GM13976 (cell line): ENCODE results near the gene SAMD3.

Source experiments
- DNase-seq: peaks from one replicate; pipeline ENCODE4 v3.0.0; 2012; ENCODE audit warnings: low spot score
- CTCF ChIP-seq: IDR thresholded peaks from 2 replicates; pipeline ENCODE4 v1.5.1; 2012; ENCODE audit warnings: borderline replicate concordance, mild to moderate bottlenecking; ENCODE audit not compliant: insufficient read depth; ENCODE audit errors: extremely low read depth, missing control alignments, control extremely low read depth
- in situ Hi-C: fragments of 300-500 bp; cut with MboI; formaldehyde crosslinking; loops from one replicate; pipeline ENCODE4 v1.12.0; 2022; ENCODE audit warnings: low sequenced_read_pairs, mixed read lengths, inconsistent platforms; ENCODE audit not compliant: unreplicated experiment

The SAMD3 gene

GRCh38 chr6:130229645-130230044 lies 6.9 kb upstream of the SAMD3 start:
- in situ Hi-C loops: no loop called here
- DNase-seq: no peak
- no peak for TF ChIP-seq CTCF

- in situ Hi-C loops: no loop called here
- DNase-seq: peak; percentile 43
These were observed 757 bp upstream of the SAMD3 start for GRCh38 chr6:130223508-130223907.

GRCh38 chr6:130218134-130218533 lies 4.6 kb downstream of the SAMD3 start:
- in situ Hi-C loops: no loop called here
- TF ChIP-seq CTCF: no peak
- no peak for DNase-seq

More at GRCh38 chr6:130223508-130223907, 757 bp upstream of the SAMD3 start:
- peak; percentile 12 for TF ChIP-seq CTCF

GRCh38 chr6:130216620-130217019 lies 6.1 kb downstream of the SAMD3 start:
- in situ Hi-C loops: no loop called here
- no peak for TF ChIP-seq CTCF
- DNase-seq: no peak

GRCh38 chr6:130215526-130215925 lies 7.2 kb downstream of the SAMD3 start:
- no peak for TF ChIP-seq CTCF
- DNase-seq: no peak
- in situ Hi-C loops: no loop called here

GRCh38 chr6:130212215-130212874 lies 10.4 kb downstream of the SAMD3 start:
- no peak for TF ChIP-seq CTCF
- in situ Hi-C loops: no loop called here

More at GRCh38 chr6:130212215-130212874, 10.4 kb downstream of the SAMD3 start:
- no peak for DNase-seq
